ENCODE measurements around the gene PMEPA1. TPM values are rescaled to one million over a fixed set of nuclear protein-coding genes. Genes with fewer than 3 reads are reported as not detected.

PMEPA1 gene
- total and polyA plus RNA-seq, 2 experiments from 2014 or later = 7.3 to 15.4 TPM

DNA sequence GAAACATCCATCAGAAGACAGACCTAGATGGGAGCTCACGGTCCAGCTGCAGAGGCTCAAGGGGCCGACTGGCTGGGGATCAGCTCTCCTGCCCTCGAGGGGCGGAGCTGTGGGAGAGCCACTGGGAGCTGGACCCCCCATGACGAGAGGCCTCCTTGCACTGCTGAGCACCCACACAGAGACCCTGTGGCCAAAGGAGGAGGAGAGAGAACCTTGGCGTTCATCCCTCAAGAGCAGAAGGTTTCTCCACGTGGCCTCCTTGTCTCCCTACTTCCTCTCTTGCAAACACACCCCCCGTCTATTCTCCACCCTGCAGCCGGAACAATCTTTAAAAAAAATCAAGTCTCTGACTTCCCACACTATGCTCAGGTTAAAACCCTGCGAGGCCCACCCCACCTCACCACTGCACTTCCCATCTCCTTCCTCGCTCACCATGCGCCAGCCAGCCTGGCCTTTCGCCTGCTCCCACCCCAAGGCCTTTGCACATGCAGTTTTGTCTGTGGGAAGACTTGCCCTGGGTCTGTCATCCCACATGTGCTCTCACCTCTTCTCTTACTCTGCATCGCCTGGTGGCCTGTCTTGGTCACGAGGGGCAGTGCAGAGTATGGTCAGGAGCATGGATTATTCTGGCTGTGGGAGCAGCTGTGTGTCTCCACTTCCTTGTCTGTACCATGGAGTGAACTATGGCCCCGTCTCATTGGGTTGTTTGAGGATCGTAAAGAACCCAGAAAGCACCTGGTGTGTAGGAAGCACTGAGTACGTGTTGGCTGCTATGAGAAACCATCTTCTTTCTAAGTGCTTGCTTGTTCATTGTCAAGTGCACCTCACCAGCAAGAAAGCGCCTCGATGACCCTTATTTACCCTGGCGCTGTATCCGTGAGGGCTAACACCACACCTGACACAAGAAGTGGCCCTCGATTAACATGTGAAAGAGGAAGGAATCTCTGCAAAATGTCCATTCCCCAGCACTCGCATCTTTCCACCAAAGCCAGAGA, 32.9 kb downstream of the PMEPA1 start:
- no peaks in the 10 kb centered on the region for H3K27me3 ChIP-seq (ENCODE audit: insufficient read depth)
- no peaks in the 10 kb centered on the region for H3K36me3 ChIP-seq (ENCODE audit: insufficient read depth)
- TF ChIP-seq ZNF331 (CRISPR knock-in tag; IDR thresholded peaks at IDR 0.05; ENCODE audit: low read depth) (no peak), EZH2phosphoT487 (IDR thresholded peaks at IDR 0.05; ENCODE audit: unreplicated experiment) (no peak), ZNF114 (CRISPR knock-in tag; IDR thresholded peaks at IDR 0.05) (no peak), JUNB (IDR thresholded peaks at IDR 0.05; ENCODE audit: unreplicated experiment) (no peak), EZH2 (IDR thresholded peaks at IDR 0.05; ENCODE audit: low read depth, unreplicated experiment) (no peak)
- TF ChIP-seq, protein P1, sequence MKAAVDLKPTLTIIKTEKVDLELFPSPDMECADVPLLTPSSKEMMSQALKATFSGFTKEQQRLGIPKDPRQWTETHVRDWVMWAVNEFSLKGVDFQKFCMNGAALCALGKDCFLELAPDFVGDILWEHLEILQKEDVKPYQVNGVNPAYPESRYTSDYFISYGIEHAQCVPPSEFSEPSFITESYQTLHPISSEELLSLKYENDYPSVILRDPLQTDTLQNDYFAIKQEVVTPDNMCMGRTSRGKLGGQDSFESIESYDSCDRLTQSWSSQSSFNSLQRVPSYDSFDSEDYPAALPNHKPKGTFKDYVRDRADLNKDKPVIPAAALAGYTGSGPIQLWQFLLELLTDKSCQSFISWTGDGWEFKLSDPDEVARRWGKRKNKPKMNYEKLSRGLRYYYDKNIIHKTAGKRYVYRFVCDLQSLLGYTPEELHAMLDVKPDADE (IDR thresholded peaks at IDR 0.05) = no peak
- TF ChIP-seq, protein P2, sequence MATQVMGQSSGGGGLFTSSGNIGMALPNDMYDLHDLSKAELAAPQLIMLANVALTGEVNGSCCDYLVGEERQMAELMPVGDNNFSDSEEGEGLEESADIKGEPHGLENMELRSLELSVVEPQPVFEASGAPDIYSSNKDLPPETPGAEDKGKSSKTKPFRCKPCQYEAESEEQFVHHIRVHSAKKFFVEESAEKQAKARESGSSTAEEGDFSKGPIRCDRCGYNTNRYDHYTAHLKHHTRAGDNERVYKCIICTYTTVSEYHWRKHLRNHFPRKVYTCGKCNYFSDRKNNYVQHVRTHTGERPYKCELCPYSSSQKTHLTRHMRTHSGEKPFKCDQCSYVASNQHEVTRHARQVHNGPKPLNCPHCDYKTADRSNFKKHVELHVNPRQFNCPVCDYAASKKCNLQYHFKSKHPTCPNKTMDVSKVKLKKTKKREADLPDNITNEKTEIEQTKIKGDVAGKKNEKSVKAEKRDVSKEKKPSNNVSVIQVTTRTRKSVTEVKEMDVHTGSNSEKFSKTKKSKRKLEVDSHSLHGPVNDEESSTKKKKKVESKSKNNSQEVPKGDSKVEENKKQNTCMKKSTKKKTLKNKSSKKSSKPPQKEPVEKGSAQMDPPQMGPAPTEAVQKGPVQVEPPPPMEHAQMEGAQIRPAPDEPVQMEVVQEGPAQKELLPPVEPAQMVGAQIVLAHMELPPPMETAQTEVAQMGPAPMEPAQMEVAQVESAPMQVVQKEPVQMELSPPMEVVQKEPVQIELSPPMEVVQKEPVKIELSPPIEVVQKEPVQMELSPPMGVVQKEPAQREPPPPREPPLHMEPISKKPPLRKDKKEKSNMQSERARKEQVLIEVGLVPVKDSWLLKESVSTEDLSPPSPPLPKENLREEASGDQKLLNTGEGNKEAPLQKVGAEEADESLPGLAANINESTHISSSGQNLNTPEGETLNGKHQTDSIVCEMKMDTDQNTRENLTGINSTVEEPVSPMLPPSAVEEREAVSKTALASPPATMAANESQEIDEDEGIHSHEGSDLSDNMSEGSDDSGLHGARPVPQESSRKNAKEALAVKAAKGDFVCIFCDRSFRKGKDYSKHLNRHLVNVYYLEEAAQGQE (IDR thresholded peaks at IDR 0.05; ENCODE audit: unreplicated experiment) = no peak
- peaks cover 6% of the 10 kb centered on the region for H3K36me3 Mint-ChIP-seq (ENCODE audit: low read depth)
- peaks cover 47% of the 10 kb centered on the region for H4K20me1 ChIP-seq (replicated peaks; ENCODE audit: insufficient read depth)
- no peaks in the 10 kb centered on the region for H3F3A ChIP-seq (replicated peaks; ENCODE audit: low read depth)
- no peak overlapping the region for H2AFZ ChIP-seq
- no peaks in the 10 kb centered on the region for H3K9me2 ChIP-seq (ENCODE audit: insufficient read depth)
- peaks cover 80% of the 10 kb centered on the region for H3K4me1 Mint-ChIP-seq
- no peak overlapping the region; the same call in 1 of the 2 replicates for H3K27ac Mint-ChIP-seq
- peak overlapping the region; percentile 26; the same call in 1 of the 2 replicates for H3K27ac ChIP-seq (ENCODE audit: low read depth)
- peak overlapping the region; percentile 20; the same call in 2 of the 3 replicates for H3K4me3 Mint-ChIP-seq
- peaks cover 52% of the 10 kb centered on the region for H3K4me1 ChIP-seq (ENCODE audit: insufficient read depth)
- no peak overlapping the region for H3K4me3 ChIP-seq
- no peaks in the 10 kb centered on the region for H3K9me3 Mint-ChIP-seq
- no peak; the same call in 2 of the 3 replicates for ATAC-seq
- H3K4me2 ChIP-seq = peak overlapping the region; percentile 50
- no peak for DNase-seq (ENCODE audit: low spot score)
- peaks cover 100% of the 10 kb centered on the region for H3K79me2 ChIP-seq (replicated peaks; ENCODE audit: insufficient read depth)
- H3K27me3 Mint-ChIP-seq (ENCODE audit: insufficient read depth, low read depth, poor library complexity) = peaks cover 6% of the 10 kb centered on the region

DNA sequence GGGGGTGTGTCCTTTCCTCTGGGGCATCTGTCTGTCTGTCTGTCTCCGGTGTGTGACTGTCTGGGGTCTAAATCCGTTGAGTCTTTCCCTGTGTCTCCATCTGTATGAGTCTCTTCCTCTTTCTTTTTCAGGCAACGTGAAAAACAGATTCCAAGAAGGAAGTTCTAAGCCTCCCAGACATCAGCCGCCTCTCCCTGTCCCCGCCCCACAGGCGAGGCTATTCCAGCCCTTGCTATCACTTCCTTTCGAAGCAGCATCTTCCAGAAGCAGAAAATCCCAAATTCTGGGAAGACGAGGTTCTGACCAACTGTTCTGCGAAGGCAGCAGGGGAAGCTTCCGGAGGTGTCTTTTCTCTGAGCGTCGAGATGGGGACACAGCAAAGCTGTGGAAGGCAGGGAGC, 34.0 kb downstream of the PMEPA1 start:
- H3K27ac Mint-ChIP-seq = 0 out of 2 replicates have a peak overlapping the region, but pooled peaks have one; percentile 16
- Histone ChIP-seq H4K20me1 (replicated peaks; ENCODE audit: insufficient read depth) (peaks cover 49% of the 10 kb centered on the region), H3K79me2 (replicated peaks; ENCODE audit: insufficient read depth) (peaks cover 100% of the 10 kb centered on the region)
- no peak for TF ChIP-seq CREB1 (CRISPR knock-in tag; IDR thresholded peaks at IDR 0.05; ENCODE audit: low read depth)
- no peak for TF ChIP-seq EZH2 (IDR thresholded peaks at IDR 0.05; ENCODE audit: low read depth, unreplicated experiment)
- TF ChIP-seq POLR2AphosphoS5 (IDR thresholded peaks at IDR 0.05; ENCODE audit: low read depth) = no peak
- TF ChIP-seq STAT1 (IDR thresholded peaks at IDR 0.05; ENCODE audit: unreplicated experiment) = no peak
- TF ChIP-seq JUNB (IDR thresholded peaks at IDR 0.05; ENCODE audit: unreplicated experiment) = no peak
- TF ChIP-seq NANOG (IDR thresholded peaks at IDR 0.05; ENCODE audit: borderline replicate concordance) = no peak
- TF ChIP-seq, protein P2 (IDR thresholded peaks at IDR 0.05; ENCODE audit: unreplicated experiment) = no peak
- TF ChIP-seq ZNF114 (CRISPR knock-in tag; IDR thresholded peaks at IDR 0.05) = no peak
- TF ChIP-seq EZH2phosphoT487 (IDR thresholded peaks at IDR 0.05; ENCODE audit: unreplicated experiment) = no peak
- TF ChIP-seq, protein P1 (IDR thresholded peaks at IDR 0.05) = no peak
- no peak for TF ChIP-seq ZNF331 (CRISPR knock-in tag; IDR thresholded peaks at IDR 0.05; ENCODE audit: low read depth)

More for the DNA sequence above, 34.0 kb downstream of the PMEPA1 start:
- H3K4me2 ChIP-seq = no peak overlapping the region
- no peak overlapping the region for H3K4me3 Mint-ChIP-seq
- H3K36me3 Mint-ChIP-seq (ENCODE audit: low read depth) = peaks cover 6% of the 10 kb centered on the region
- H2AFZ ChIP-seq = no peak overlapping the region
- no peaks in the 10 kb centered on the region for H3F3A ChIP-seq (replicated peaks; ENCODE audit: low read depth)
- peaks cover 46% of the 10 kb centered on the region for H3K4me1 ChIP-seq (ENCODE audit: insufficient read depth)
- H3K4me1 Mint-ChIP-seq = peaks cover 80% of the 10 kb centered on the region
- no peak overlapping the region for H3K27ac ChIP-seq (ENCODE audit: low read depth)
- H3K36me3 ChIP-seq (ENCODE audit: insufficient read depth) = no peaks in the 10 kb centered on the region
- H3K9me3 Mint-ChIP-seq = no peaks in the 10 kb centered on the region
- no peaks in the 10 kb centered on the region for H3K9me2 ChIP-seq (ENCODE audit: insufficient read depth)
- H3K4me3 ChIP-seq = no peak overlapping the region
- ATAC-seq (no peak), DNase-seq (ENCODE audit: low spot score) (no peak)
- no peaks in the 10 kb centered on the region for H3K27me3 ChIP-seq (ENCODE audit: insufficient read depth)
- peaks cover 6% of the 10 kb centered on the region for H3K27me3 Mint-ChIP-seq (ENCODE audit: insufficient read depth, low read depth, poor library complexity)

All from GM23338 (cell line).